ENCODE data around the gene ABHD2. TPM values are rescaled to one million over a fixed set of nuclear protein-coding genes. Genes with fewer than 3 reads are reported as not detected.
A peak's percentile ranks its signal among the peaks of the same experiment; 100 is the strongest.

Gene ABHD2
- total and polyA plus RNA-seq, 9 of the 15 experiments (the other 6 are each of a cell fraction or from before 2014, with no cell fraction given), result 16.9 to 99.8 (median 47.5) TPM

DNA sequence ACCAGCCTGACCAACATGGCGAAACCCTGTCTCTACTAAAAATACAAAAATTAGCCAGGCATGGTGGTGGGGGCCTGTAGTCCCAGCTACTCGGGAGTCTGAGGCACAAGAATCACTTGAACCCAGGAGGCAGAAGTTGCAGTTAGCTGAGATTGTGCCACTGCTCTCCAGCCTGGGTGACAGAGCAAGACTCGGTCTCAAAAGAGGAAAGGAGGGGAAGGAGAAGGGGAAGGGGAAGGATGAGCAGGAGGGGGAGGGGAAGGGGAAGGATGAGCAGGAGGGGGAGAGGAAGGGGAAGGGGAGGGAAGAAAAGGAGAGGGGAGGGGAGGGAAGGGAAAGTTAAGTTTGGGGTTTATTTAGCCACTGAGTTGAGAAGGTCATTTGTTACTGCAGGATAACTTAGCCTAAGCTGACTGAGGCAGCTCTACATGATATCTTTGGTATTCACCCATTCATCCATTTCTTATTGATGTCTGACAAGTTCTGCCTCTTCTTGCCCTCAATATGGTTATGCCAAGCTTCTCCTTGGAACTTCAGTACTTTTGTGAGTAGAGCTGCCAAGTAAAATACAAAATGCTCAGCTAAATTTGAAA, 15.9 kb upstream of the ABHD2 start:
- no peak for FAIRE-seq
- in situ Hi-C loops (cut with MboI), result no loop called here
- Histone ChIP-seq H3K9me3 (replicated peaks; ENCODE audit: control insufficient read depth, insufficient read depth, low read depth, low read length) (peaks cover 15% of the 10 kb centered on the region), H3K79me2 (ENCODE audit: control insufficient read depth, insufficient read depth, low read length) (no peaks in the 10 kb centered on the region), H3K36me3 (ENCODE audit: control insufficient read depth, insufficient read depth, low read length) (no peaks in the 10 kb centered on the region), H3K27me3 (ENCODE audit: control insufficient read depth in 2 of 2, insufficient read depth in 2 of 2, low read length in 2 of 2) (no peaks in the 10 kb centered on the region), H3K4me1 (replicated peaks in 1 of 2; ENCODE audit: control insufficient read depth in 2 of 2, insufficient read depth in 2 of 2, low read length in 2 of 2) (peaks cover 31 to 62% of the 10 kb centered on the region in 2 experiments), H3K27ac (ENCODE audit: extremely low read depth, low read depth, low read length) (0 out of 3 replicates have a peak overlapping the region, but pooled peaks have one; percentile 24), H3K9ac (ENCODE audit: insufficient read depth in 1 of 2, low read depth in 2 of 2, low read length in 2 of 2) (no peak overlapping the region), H3K9me1 (ENCODE audit: control insufficient read depth, insufficient read depth, low read length) (no peaks in the 10 kb centered on the region), H4K20me1 (replicated peaks; ENCODE audit: control insufficient read depth, insufficient read depth, low read length) (no peaks in the 10 kb centered on the region), H3K4me3 (no peak overlapping the region), H2AFZ (ENCODE audit: low read depth, low read length) (peak overlapping the region; percentile 13; the same call in 1 of the 2 replicates), H3K4me2 (ENCODE audit: insufficient read depth, low read length) (no peak overlapping the region)
- DNase-seq (ENCODE audit: extremely low read depth in 1 of 4, low spot score in 3 of 4), result no peak
- ATAC-seq, result no peak
- POLR2A ChIA-PET, result interaction anchor here (0.9 to 1.4 kb wide), 4 partner anchors 7 to 19 kb away, joined by 3 to 7 read pairs (median 4); no protein-coding TSS in a partner anchor
- CTCF ChIA-PET (ENCODE audit: low intra/inter-chr PET ratio), result no interaction called here
- WGBS (ENCODE audit: insufficient coverage, low coverage, missing lambda C conversion rate), result 72% methylated on average over 3 of the region's 3 CpGs
- BruUV-seq (replicated peaks), result no TSS peak
- intact Hi-C loops (cut with micrococcal nuclease), result no loop called here
- TF ChIP-seq ZBTB8A (IDR thresholded peaks at IDR 0.05; ENCODE audit: partially characterized antibody), result no peak
- no peak for TF ChIP-seq HLTF (IDR thresholded peaks at IDR 0.05)
- TF ChIP-seq ZNF23 (CRISPR knock-in tag; IDR thresholded peaks at IDR 0.05), result no peak
- TF ChIP-seq DDX20 (tag; IDR thresholded peaks at IDR 0.05; ENCODE audit: low read depth), result no peak
- TF ChIP-seq MCM5 (IDR thresholded peaks at IDR 0.05; ENCODE audit: low read depth), result no peak
- TF ChIP-seq GABPB1 (CRISPR knock-in tag; IDR thresholded peaks at IDR 0.05), result no peak
- no peak for TF ChIP-seq BCL6 (CRISPR knock-in tag; IDR thresholded peaks at IDR 0.05)
- no peak for TF ChIP-seq BRF2 (IDR thresholded peaks at IDR 0.05; ENCODE audit: borderline replicate concordance, insufficient read depth, insufficient read length)
- no peak for TF ChIP-seq CREB1 (IDR thresholded peaks at IDR 0.05)
- TF ChIP-seq CREB1 (CRISPR knock-in tag; IDR thresholded peaks at IDR 0.05), result no peak
- no peak for TF ChIP-seq KAT7 (CRISPR knock-in tag; IDR thresholded peaks at IDR 0.05; ENCODE audit: borderline replicate concordance)
- TF ChIP-seq PCBP2 (IDR thresholded peaks at IDR 0.05; ENCODE audit: low read depth, low read length, poor library complexity, severe bottlenecking), result peak; percentile 27
- no peak for TF ChIP-seq CCAR2 (IDR thresholded peaks at IDR 0.05; ENCODE audit: low read depth, low read length)
- no peak for TF ChIP-seq TBL1XR1 (IDR thresholded peaks at IDR 0.05; ENCODE audit: low read length in 2 of 2)
- no peak for TF ChIP-seq CAMTA2 (CRISPR knock-in tag; conservative IDR thresholded peaks at IDR 0.05)
- no peak for TF ChIP-seq NFE2L1 (tag; IDR thresholded peaks at IDR 0.05; ENCODE audit: borderline replicate concordance, low read depth)
- no peak for TF ChIP-seq PKNOX1 (IDR thresholded peaks at IDR 0.05)
- no peak for TF ChIP-seq SMARCB1 (IDR thresholded peaks at IDR 0.05; ENCODE audit: insufficient read length, low read depth)
- no peak for TF ChIP-seq ZNF561 (CRISPR knock-in tag; conservative IDR thresholded peaks at IDR 0.05)
- no peak for TF ChIP-seq E2F5 (CRISPR knock-in tag; IDR thresholded peaks at IDR 0.05)
